ENCODE measurements around the gene KLHDC4. TPM values are rescaled to one million over a fixed set of nuclear protein-coding genes. Genes with fewer than 3 reads are reported as not detected.
A peak's percentile ranks its signal among the peaks of the same experiment; 100 is the strongest.

Gene KLHDC4
- total RNA-seq, 1 experiment from 2014 or later: 50.7 TPM

DNA sequence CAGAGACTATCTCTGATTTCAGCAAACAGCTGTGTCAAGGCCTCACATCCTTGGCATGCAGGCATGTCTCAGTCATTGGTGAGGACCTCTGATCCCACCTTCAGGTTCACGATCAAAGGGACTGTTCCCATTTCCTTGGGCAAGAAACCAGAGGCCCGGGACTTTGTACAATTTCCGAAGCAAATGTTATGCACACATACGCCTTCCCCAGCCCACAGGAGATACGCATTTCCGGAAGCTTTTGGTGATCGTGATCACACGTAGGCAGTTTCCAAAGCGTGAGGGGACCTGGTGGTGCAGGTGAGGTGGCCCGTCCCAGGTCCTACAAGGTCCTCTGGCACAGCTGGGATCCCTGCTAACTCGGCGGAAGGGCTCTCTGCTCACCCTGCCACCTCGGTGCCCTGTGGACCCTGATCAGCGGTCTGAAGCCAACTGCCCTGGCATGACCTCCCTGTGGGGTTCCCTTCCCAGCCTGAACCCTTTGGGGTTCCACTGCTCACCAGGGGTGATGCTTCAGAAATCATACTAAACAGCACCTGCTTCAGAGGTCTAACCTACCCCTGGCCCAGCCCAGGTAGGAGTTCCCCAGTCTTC is 28.8 kb upstream of the KLHDC4 start:
- CTCF ChIA-PET: interaction anchor here (0.7 kb wide), 1 partner anchor 31 kb away, joined by 3 read pairs; no protein-coding TSS in a partner anchor
- peaks cover 13% of the 10 kb centered on the region for H3K4me1 ChIP-seq (ENCODE audit: control insufficient read depth, insufficient read depth, low read length)

DNA sequence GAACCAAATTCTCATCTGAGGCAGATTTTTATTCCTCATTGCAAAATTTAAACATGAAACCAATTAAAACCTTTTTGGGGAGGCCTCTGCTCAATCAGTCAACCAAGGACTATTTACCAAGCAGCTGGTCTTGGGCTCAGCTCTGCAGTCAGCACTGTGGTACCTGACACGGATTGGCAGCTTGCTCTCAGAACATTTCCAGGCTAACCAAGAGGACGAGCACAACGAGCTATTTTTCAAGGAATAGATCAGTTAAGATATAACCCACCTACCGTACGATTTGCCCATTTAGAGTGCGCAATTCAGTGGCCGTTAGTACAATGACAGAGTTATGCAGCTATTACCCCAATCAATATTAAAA is 26.4 kb upstream of the KLHDC4 start:
- in situ Hi-C loops (cut with HindIII; ENCODE audit: low pct_unique_long_range_greater_than_20kb, low sequenced_read_pairs): no loop called here
- Histone ChIP-seq H3K9me3 (ENCODE audit: control insufficient read depth, insufficient read depth, low read depth, low read length) (no peaks in the 10 kb centered on the region), H3K4me3 (ENCODE audit: low read depth in 2 of 2, low read length in 2 of 2) (no peak overlapping the region), H3K27ac (ENCODE audit: low read length) (peak overlapping the region; percentile 29; the same call in 1 of the 2 replicates), H3K27me3 (ENCODE audit: control insufficient read depth, insufficient read depth, low read length) (no peaks in the 10 kb centered on the region), H3K36me3 (ENCODE audit: control insufficient read depth, insufficient read depth, low read length) (no peaks in the 10 kb centered on the region), H3K4me1 (ENCODE audit: control insufficient read depth, insufficient read depth, low read length) (peaks cover 15% of the 10 kb centered on the region)
- DNase-seq (ENCODE audit: low read depth, low spot score): no peak
- intact Hi-C loops (cut with micrococcal nuclease; ENCODE audit: unreplicated experiment): no loop called here
- POLR2A ChIA-PET: no interaction called here
- BruUV-seq (replicated peaks): no TSS peak
- CTCF ChIA-PET: interaction anchor here (0.7 kb wide), 1 partner anchor 760 kb away, joined by 6 read pairs; no protein-coding TSS in a partner anchor
- TF ChIP-seq POLR2AphosphoS5 (IDR thresholded peaks at IDR 0.05; ENCODE audit: low read depth, low read length) (no peak), SIN3A (IDR thresholded peaks at IDR 0.05; ENCODE audit: borderline replicate concordance, insufficient read depth, low read depth, low read length) (no peak), TCF7L2 (IDR thresholded peaks at IDR 0.05; ENCODE audit: low read depth, low read length) (no peak)
- TF ChIP-seq, protein P1, sequence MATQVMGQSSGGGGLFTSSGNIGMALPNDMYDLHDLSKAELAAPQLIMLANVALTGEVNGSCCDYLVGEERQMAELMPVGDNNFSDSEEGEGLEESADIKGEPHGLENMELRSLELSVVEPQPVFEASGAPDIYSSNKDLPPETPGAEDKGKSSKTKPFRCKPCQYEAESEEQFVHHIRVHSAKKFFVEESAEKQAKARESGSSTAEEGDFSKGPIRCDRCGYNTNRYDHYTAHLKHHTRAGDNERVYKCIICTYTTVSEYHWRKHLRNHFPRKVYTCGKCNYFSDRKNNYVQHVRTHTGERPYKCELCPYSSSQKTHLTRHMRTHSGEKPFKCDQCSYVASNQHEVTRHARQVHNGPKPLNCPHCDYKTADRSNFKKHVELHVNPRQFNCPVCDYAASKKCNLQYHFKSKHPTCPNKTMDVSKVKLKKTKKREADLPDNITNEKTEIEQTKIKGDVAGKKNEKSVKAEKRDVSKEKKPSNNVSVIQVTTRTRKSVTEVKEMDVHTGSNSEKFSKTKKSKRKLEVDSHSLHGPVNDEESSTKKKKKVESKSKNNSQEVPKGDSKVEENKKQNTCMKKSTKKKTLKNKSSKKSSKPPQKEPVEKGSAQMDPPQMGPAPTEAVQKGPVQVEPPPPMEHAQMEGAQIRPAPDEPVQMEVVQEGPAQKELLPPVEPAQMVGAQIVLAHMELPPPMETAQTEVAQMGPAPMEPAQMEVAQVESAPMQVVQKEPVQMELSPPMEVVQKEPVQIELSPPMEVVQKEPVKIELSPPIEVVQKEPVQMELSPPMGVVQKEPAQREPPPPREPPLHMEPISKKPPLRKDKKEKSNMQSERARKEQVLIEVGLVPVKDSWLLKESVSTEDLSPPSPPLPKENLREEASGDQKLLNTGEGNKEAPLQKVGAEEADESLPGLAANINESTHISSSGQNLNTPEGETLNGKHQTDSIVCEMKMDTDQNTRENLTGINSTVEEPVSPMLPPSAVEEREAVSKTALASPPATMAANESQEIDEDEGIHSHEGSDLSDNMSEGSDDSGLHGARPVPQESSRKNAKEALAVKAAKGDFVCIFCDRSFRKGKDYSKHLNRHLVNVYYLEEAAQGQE (IDR thresholded peaks at IDR 0.05; ENCODE audit: insufficient read depth in 1 of 2, low read depth in 2 of 2, low read length in 1 of 2): no peak
- TF ChIP-seq, protein P2, sequence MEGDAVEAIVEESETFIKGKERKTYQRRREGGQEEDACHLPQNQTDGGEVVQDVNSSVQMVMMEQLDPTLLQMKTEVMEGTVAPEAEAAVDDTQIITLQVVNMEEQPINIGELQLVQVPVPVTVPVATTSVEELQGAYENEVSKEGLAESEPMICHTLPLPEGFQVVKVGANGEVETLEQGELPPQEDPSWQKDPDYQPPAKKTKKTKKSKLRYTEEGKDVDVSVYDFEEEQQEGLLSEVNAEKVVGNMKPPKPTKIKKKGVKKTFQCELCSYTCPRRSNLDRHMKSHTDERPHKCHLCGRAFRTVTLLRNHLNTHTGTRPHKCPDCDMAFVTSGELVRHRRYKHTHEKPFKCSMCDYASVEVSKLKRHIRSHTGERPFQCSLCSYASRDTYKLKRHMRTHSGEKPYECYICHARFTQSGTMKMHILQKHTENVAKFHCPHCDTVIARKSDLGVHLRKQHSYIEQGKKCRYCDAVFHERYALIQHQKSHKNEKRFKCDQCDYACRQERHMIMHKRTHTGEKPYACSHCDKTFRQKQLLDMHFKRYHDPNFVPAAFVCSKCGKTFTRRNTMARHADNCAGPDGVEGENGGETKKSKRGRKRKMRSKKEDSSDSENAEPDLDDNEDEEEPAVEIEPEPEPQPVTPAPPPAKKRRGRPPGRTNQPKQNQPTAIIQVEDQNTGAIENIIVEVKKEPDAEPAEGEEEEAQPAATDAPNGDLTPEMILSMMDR (IDR thresholded peaks at IDR 0.05): no peak
- ATAC-seq: no peak

More for the DNA sequence above, 28.8 kb upstream of the KLHDC4 start:
- in situ Hi-C loops (cut with HindIII; ENCODE audit: low pct_unique_long_range_greater_than_20kb, low sequenced_read_pairs) (no loop called here), intact Hi-C loops (cut with micrococcal nuclease; ENCODE audit: unreplicated experiment) (no loop called here)
- no peak overlapping the region for H3K4me3 ChIP-seq (ENCODE audit: low read depth in 2 of 2, low read length in 2 of 2)
- DNase-seq (ENCODE audit: low read depth, low spot score) (no peak), ATAC-seq (no peak)
- no peak overlapping the region for H3K27ac ChIP-seq (ENCODE audit: low read length)
- no peaks in the 10 kb centered on the region for H3K36me3 ChIP-seq (ENCODE audit: control insufficient read depth, insufficient read depth, low read length)
- POLR2A ChIA-PET: interaction anchor here (0.6 kb wide), 1 partner anchor 11 kb away, joined by 4 read pairs; no protein-coding TSS in a partner anchor
- no peaks in the 10 kb centered on the region for H3K27me3 ChIP-seq (ENCODE audit: control insufficient read depth, insufficient read depth, low read length)
- TF ChIP-seq TCF7L2 (IDR thresholded peaks at IDR 0.05; ENCODE audit: low read depth, low read length): no peak
- TF ChIP-seq, protein P2 (IDR thresholded peaks at IDR 0.05): no peak
- TF ChIP-seq, protein P1 (IDR thresholded peaks at IDR 0.05; ENCODE audit: insufficient read depth in 1 of 2, low read depth in 2 of 2, low read length in 1 of 2): no peak
- no peak for TF ChIP-seq POLR2AphosphoS5 (IDR thresholded peaks at IDR 0.05; ENCODE audit: low read depth, low read length)
- TF ChIP-seq SIN3A (IDR thresholded peaks at IDR 0.05; ENCODE audit: borderline replicate concordance, insufficient read depth, low read depth, low read length): no peak
- no peaks in the 10 kb centered on the region for H3K9me3 ChIP-seq (ENCODE audit: control insufficient read depth, insufficient read depth, low read depth, low read length)
- no TSS peak for BruUV-seq (replicated peaks)
